ENCODE measurements around the gene PRKAG2.
"Not testable (repeated sequence)": the region's sequence is repeated elsewhere in the genome, so short reads cannot be mapped to it uniquely, and the experiment has no call there.

Gene PRKAG2

DNA sequence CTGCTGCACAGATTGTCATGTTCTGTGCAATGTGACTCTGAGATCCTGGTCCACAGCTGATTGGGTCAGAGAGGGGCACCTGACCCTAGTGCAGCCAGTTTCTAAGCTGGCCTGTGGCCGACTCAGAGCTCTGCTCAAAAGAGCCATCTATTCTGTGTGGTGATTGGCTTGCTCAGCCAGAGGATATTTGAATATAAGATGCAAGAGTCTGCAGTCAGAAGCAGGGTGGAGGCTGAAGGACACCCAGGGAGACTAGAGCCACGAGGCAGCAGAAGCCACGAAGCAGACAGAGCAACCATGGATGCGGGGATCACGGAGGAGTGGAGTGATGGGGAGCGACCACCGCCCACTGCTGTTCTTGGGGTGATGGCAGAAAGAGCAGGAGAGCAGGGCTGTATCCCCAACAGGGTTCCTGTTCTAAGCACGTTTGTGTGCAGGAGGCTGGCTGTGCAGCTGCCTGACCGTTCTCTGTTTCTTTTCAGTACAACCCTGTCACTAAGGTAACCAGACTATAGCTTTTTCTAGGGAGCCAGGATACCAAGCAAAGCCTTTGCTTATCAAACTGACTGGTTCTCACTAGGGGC is 337.7 kb downstream of the PRKAG2 start:
- Mint-ChIP-seq H3K27ac (no peak overlapping the region), H3K9me3 (no peaks in the 10 kb centered on the region), H3K4me3 (no peak overlapping the region), H3K27me3 (peaks cover 31% of the 10 kb centered on the region), H3K4me1 (peaks cover 21% of the 10 kb centered on the region)
- ATAC-seq (peak; percentile 43), DNase-seq (no peak)

DNA sequence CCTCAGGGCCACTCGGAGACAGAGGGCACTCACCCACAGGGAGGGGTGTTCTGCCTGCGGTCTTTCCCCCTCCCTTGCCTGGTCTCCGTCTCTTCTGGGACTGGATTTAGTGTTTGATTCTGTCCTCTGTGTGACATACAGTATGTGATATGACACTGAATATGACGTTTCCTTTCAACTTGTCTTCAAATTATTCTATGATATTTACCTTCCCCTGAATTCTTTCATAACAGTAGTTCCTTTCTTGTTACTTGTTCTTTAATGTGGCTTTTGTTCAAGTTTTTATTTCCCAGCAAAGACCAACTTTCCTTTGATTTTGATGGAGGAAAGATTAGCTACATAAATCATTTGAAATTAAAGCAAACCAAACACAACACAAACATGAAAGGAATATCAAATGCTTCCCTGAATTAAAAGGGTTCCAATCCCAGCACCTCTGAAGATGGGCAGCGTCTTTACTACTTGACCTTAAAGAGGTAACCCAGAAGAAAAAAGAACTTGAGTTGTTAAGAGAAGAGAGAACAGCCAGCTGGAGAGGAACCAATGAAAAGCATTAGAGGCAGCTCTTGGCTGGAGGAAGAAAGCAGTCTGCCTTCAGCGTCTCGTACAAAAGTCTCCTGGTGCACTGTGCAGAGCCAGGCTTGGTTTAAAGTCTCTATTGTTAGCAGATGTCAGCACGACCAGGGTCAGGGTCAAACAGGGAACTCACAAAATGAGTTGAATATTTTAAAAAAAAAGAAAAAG is 338.9 kb downstream of the PRKAG2 start:
- Mint-ChIP-seq H3K4me3 (no peak overlapping the region), H3K4me1 (peaks cover 21% of the 10 kb centered on the region), H3K27ac (peak overlapping the region in 1 of 2 donors; percentile 29), H3K9me3 (no peaks in the 10 kb centered on the region), H3K27me3 (peaks cover 30% of the 10 kb centered on the region)
- DNase-seq (no peak), ATAC-seq (no peak)

DNA sequence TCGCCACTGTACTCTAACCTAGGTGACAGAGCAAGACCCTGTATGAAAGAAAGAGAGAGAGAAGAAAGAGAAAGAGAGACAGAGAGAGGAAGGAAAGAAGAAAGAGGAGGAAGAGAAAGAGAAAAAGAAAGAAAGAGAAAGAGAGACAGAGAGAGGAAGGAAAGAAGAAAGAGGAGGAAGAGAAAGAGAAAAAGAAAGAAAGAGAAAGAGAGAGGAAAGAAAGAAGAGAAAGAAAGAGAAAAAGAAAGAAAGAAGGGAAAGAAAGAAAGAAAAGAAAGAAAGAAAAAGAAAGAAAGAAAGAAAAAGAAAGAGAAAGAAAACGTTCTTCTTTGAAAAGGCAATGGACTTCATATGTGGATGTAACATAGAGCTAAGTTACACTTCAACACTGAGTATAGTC is 340.7 kb downstream of the PRKAG2 start:
- H3K9me3 Mint-ChIP-seq, ATAC-seq, H3K4me3 Mint-ChIP-seq, DNase-seq: not testable (repeated sequence)
- Mint-ChIP-seq H3K4me1 (peaks cover 21% of the 10 kb centered on the region), H3K27me3 (peaks cover 18% of the 10 kb centered on the region), H3K27ac (peak overlapping the region; percentile 39 to 50)

DNA sequence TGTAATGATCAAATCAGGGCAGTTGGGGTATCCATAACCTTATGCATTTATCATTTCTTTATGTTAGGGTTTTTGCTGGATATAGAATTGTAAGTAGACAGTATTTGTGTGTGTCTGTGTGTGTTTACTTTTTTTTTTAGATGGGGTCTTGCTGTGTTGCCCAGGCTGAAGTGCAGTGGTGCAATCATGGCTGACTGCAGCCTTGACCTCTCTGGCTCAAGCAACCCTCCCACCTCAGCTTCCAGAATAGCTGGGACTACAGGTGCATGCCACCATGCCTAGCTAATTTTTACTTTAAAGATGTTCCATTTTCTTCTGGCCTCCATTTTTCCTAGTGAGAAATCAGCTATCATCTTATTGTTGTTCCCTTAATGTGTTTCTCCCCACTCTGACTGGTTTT is 347.1 kb downstream of the PRKAG2 start:
- Mint-ChIP-seq H3K9me3 (peaks cover 22 to 32% of the 10 kb centered on the region in 2 donors), H3K27ac (no peak overlapping the region), H3K27me3 (no peaks in the 10 kb centered on the region), H3K4me1 (no peaks in the 10 kb centered on the region), H3K4me3 (no peak overlapping the region)
- no peak for DNase-seq
- no peak for ATAC-seq

DNA sequence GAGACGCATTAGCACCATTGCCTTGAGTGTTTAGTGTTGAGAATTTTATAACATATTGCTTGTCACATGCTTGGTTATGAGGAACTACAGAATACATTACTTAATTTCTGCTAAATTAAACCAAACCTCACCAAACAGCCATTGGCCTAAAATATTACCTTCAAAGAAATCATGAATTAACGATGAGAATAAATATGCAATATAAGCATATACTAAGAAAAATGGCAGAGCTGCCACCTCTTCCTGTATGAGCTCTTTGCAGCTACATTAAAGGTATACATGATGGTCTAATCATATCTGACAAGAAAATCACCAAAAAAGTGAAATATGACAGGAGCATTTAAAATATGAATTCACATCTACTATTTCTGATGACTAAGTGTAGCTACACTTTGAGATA is 352.1 kb downstream of the PRKAG2 start:
- ATAC-seq = no peak
- peaks cover 9% of the 10 kb centered on the region in 2 donors for H3K9me3 Mint-ChIP-seq
- H3K27me3 Mint-ChIP-seq = no peaks in the 10 kb centered on the region
- no peak overlapping the region for H3K27ac Mint-ChIP-seq
- H3K4me1 Mint-ChIP-seq = peaks cover 11% of the 10 kb centered on the region
- H3K4me3 Mint-ChIP-seq = no peak overlapping the region
- no peak for DNase-seq

DNA sequence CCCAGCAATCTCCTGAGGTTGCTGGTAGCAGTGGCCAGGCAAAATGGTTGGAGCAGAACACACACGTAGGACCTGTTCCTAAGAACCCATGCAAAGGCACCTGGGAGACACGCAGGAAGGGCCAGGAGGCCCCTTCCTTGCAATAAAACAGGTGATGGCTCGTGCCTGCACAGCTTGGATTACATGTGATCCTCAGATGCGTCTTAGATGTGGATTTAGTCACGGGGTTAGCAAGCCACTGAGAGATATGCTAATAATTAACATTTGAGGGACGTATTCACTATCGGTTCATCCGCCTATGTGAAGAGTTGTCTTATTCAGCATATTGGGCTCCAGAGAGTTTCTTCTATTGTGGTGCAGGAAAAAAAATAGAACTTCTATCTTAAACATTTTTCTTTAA is 352.6 kb downstream of the PRKAG2 start:
- H3K9me3 Mint-ChIP-seq = peaks cover 6% of the 10 kb centered on the region in 2 donors

DNA sequence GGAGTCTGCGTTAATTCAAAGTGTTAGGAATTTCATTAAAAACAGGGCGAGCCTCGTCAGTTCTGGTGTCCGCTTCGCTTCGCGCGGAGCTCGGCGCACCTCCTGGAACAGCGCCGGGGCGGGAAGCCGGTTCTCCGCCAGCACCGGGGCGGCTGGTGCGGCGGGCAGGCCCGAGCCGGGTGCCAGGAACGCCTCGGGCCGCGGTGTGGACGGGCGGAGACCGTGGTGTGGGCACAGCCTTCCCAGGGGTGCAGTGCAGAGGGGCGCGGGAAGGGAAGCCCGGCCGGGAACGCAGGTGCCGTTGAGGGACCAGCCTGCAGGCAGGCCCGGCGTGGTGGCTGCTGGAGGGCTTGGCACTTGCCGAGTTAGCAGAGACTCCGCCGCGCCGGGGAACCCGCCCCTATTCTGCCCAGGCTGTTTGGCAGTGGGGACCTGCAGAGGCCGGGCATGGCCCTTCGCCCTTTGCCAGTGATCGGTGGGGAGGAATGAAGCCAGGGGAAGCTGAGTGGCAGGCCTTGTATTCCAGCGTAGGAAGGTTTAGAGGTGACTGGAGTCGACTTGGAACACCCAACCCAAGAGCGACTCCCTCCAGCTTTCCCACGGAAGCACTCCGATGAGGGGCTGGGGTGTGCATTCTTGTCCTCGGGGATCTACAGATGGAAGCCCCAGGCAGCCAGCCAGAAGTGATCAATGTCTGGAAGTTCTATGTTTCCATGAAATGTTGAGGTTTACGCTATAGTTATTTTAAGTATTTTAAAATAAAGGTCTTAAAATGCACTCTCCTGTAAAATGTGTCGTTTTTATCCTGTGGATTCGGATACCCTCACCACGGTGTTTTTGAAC is 356.3 kb downstream of the PRKAG2 start:
- Mint-ChIP-seq H3K4me1 (peaks cover 37% of the 10 kb centered on the region), H3K9me3 (no peaks in the 10 kb centered on the region), H3K27me3 (no peaks in the 10 kb centered on the region), H3K27ac (peak overlapping the region; percentile 97), H3K4me3 (peak overlapping the region; percentile 87 to 96)
- ATAC-seq (peak; percentile 20), DNase-seq (peak; percentile 55 to 66)

More for the DNA sequence above, 352.6 kb downstream of the PRKAG2 start:
- no peaks in the 10 kb centered on the region for H3K27me3 Mint-ChIP-seq
- no peak for DNase-seq
- no peak overlapping the region for H3K4me3 Mint-ChIP-seq
- peaks cover 11% of the 10 kb centered on the region for H3K4me1 Mint-ChIP-seq
- ATAC-seq = no peak
- no peak overlapping the region for H3K27ac Mint-ChIP-seq

DNA sequence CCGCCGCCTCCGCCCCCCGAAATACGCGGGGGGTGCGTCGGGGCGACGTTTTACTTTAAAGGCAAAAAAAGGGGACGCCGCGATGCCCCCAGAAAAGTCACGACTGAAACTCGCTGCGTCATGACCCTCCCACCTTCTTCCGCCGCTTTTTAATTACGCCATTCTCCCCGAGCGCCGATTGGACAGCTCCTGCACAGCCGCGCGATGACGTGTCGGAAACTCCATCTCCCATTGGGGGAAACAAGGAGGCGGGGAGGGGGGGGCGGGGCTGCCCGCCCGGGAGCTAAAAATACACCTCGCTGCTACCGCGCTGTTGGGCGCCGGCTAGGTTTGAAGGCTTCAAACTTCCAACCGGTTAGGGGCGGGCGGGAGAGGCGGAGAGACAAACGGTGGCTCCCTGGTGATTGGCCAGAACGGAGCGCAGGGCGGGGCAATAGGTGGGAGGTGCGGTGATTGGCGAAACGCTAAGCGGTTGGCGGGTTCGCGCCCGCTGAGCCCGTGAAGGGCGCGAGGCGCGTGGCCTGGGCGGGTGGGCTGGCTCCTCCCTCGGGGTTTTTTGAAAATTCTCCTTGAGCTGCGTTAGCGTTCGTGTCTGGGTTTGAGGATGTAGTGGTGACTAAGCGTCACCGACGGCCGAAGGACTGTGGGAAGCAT is 357.0 kb downstream of the PRKAG2 start, which contains the start of gene RHEB:
Gene RHEB (minus strand): TSS at position 131 of the 654 bp plus-strand sequence. CDS start 384 bp downstream, outside the sequence.
- Mint-ChIP-seq H3K9me3 (no peaks in the 10 kb centered on the region), H3K27ac (peak within 1 kb of the TSS; percentile 97), H3K27me3 (no peaks in the 10 kb centered on the region), H3K4me1 (peaks cover 45% of the 10 kb centered on the region), H3K4me3 (peak within 1 kb of the TSS; percentile 87 to 96)
- ATAC-seq (peak; percentile 90), DNase-seq (peak; percentile 97 to 99)

DNA sequence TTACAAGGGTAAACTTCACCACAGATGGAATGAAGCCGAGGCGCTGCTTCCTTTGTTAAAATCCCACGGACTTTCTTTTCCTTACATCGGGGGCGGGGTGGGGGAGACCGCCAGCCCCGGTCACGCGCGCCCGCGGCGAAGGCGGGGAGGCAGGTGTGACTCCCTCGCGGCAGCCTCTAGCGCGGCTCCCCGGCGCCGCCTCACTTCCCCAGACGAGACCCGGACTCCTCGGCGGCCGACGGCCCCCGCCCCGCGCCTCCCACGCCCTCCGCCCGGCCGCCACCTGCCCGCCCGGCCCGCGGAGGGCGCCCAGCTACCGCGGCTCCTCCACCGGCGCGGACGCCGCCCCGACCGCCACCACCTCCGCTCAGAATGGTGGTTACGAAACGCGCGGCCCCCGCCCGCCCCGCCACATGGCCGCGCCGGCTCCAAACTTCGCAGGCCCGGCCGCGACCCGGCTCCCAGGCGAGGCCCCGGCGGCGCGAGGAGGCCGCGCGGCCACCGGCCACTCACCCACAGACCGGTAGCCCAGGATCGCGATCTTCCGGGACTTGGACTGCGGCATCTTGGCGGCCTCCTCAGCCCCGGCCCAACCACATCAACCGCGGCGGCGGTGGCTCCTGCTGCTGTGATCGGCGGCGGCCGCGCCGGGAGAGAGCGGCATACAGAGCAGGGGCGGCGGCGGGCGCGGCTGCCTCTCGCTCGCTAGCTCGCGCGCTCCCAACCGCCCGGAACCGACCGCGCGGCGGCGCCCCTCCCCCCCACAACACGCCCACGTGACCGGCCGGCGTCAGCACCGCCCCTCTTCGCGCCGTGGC is 357.8 kb downstream of the PRKAG2 start:
- H3K9me3 Mint-ChIP-seq, H3K27me3 Mint-ChIP-seq: not testable (repeated sequence)
- Mint-ChIP-seq H3K27ac (peak overlapping the region; percentile 95 to 97), H3K4me1 (peaks cover 52% of the 10 kb centered on the region), H3K4me3 (peak overlapping the region; percentile 87 to 96)
- peak; percentile 67 to 68 for DNase-seq
- peak; percentile 68 for ATAC-seq

DNA sequence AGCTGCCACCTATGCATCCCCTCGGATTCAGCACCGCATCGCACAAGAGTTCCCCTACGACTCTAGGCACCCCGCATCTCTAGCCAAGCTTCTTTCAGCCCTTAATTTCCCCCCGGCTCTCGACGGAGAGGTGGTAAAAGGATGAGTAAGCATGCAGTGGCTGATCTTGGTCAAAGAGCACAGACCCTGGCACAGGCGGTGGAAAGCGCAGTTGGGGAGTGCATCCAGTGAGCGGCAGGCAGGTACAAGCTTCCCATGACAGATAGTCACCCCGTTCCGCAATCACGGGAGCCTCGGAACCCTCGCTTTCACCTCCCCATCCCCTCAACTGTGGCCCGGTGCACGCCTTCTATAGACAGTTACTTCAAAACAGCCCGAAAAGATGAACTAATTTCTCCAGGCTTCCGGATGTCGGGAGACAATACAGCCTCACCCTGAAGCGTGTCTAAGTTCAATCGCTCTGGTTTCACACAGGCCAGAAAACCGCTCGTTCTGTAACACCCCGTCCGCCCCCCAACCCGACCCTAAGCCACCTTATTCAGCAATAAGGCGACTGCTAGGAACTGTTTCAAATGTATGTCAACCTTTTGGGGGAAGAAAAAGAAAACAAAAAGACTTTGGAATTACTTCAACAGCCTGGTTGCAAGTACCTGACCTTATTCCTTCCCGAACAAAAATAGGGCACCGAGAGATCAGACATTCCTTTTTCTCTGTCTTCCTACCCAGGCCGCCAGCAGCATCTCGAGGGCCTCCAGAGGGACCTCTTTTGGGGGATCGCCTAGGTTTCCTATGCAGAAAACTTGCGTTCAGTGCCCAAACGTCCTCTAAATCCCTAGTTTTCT is 358.6 kb downstream of the PRKAG2 start:
- H3K4me3 Mint-ChIP-seq = peak overlapping the region; percentile 84 to 87
- peak overlapping the region; percentile 72 to 95 for H3K27ac Mint-ChIP-seq
- DNase-seq (peak; percentile 55 to 70), ATAC-seq (peak; percentile 31)
- H3K4me1 Mint-ChIP-seq = peaks cover 59% of the 10 kb centered on the region
- no peaks in the 10 kb centered on the region for H3K27me3 Mint-ChIP-seq
- H3K9me3 Mint-ChIP-seq = no peaks in the 10 kb centered on the region

DNA sequence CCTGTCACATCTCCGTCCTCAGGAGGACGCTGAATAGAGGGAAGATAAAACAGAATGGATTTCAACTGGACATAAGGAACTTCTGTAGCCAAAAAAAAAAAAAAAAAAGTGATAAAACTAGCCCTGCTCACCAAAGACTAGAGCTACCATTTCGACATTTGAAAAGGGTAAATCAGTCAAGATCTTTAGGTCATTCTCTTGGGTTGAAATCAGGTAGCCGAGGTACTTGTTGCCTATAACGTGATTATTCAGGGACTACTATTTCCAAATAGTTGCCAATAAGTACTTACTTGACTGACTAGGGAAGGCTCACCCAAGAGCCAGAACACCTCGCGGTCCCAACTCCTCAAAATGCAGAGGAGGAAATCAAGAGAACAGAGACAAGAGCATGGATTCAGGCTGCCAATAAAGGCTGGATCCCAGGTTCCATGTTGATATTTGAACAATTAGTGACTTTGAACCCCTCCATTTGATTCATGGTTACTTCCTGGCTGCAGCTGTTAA is 359.3 kb downstream of the PRKAG2 start:
- H3K9me3 Mint-ChIP-seq = no peaks in the 10 kb centered on the region
- H3K27ac Mint-ChIP-seq = peak overlapping the region in 1 of 2 donors; percentile 72
- H3K4me3 Mint-ChIP-seq = peak overlapping the region; percentile 84 to 87
- DNase-seq (no peak), ATAC-seq (no peak)
- H3K4me1 Mint-ChIP-seq = peaks cover 60% of the 10 kb centered on the region
- no peaks in the 10 kb centered on the region for H3K27me3 Mint-ChIP-seq

DNA sequence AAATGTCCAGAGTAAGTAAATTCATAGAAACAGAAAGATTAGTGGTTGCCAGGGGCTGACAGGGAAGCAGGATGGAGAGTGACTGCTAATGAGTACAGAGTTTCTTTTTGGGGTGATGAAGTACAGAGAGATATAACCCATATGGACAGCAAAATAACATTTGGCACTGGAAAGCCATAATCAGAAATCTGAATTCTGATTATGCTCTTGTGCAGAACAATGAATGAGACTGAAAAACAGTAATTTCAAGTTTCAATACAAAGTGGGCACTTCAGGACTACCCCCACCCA is 361.7 kb downstream of the PRKAG2 start:
- H3K9me3 Mint-ChIP-seq = no peaks in the 10 kb centered on the region
- DNase-seq (no peak), ATAC-seq (no peak)
- peaks cover 70% of the 10 kb centered on the region for H3K4me1 Mint-ChIP-seq
- H3K4me3 Mint-ChIP-seq = peak overlapping the region in 1 of 2 donors; percentile 9
- H3K27ac Mint-ChIP-seq = no peak overlapping the region
- no peaks in the 10 kb centered on the region for H3K27me3 Mint-ChIP-seq

DNA sequence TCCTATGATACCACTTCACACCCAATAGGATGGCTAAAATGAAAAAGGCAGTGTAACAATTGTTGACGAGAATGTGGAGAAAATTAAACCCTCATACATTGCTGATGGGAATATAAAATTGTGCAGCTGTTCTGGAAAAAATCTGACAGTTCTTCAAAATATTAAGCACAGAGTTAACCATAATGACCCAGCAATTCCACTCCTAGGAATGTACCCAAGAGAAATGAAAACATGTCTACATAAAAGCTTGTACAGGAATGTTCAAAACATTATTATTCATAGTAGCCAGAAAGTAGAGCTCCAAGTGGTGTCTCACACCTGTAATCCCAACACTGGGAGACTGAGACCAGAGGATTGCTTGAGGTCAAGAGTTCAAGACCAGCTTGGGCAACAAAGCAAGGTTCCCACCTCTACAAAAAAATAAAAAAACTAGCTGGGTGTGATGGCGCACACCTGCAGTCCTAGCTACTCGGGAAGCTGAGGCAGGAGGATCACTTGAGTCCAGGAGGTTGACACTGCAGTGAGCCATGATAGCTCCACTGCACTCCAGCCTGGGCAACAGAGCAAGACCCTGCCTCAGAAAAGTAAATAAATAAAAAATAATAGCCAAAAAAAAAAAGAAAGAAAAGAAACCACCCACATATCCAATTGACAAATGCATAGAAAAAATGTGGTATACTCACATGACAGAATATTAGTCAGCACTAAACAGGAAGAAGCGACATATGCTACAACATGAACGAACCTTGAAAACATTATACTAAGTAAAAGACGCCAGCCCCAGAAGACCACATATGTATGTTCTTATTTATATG is 362.2 kb downstream of the PRKAG2 start:
- H3K4me1 Mint-ChIP-seq = peaks cover 73% of the 10 kb centered on the region
- H3K9me3 Mint-ChIP-seq = no peaks in the 10 kb centered on the region
- H3K27ac Mint-ChIP-seq = no peak overlapping the region
- DNase-seq = no peak
- ATAC-seq = no peak
- H3K27me3 Mint-ChIP-seq = no peaks in the 10 kb centered on the region
- peak overlapping the region in 1 of 2 donors; percentile 9 for H3K4me3 Mint-ChIP-seq

Data from stimulated activated naive CD8-positive, alpha-beta T cell treated with anti-CD3 and anti-CD28 coated beads, Interleukin-15, amount 100 ng/mL, for 72 hours (primary cell).